Liver (tissue), 9 donors: ENCODE measurements around the gene ANKRD11. TPM values are rescaled to one million over a fixed set of nuclear protein-coding genes. Genes with fewer than 3 reads are reported as not detected.

ENCODE experiments used
- DNase-seq: peaks from one replicate; pipeline ENCODE4 v3.0.0-alpha.2; 2017; ENCODE audit warnings: low spot score
- H3K27ac ChIP-seq, 2 donors: one replicate each; pipeline ENCODE4 v1.7.0; 2013; ENCODE audit warnings: inconsistent platforms in 2 of 2, low read length in 2 of 2, control low read depth in 1 of 2, low read depth in 1 of 2, mild to moderate bottlenecking in 1 of 2
- H3K27me3 ChIP-seq, 4 donors: one replicate each; pipeline versions ENCODE4 v1.6.1 to v1.7.0; 2013; ENCODE audit warnings: low read length in 3 of 4, inconsistent platforms in 1 of 4, mild to moderate bottlenecking in 1 of 4, moderate library complexity in 1 of 4; ENCODE audit not compliant: control insufficient read depth in 4 of 4, insufficient read depth in 4 of 4
- H3K36me3 ChIP-seq, 4 donors: one replicate each; pipeline versions ENCODE4 v1.6.1 to v1.7.0; 2013; ENCODE audit warnings: low read length in 3 of 4, mild to moderate bottlenecking in 3 of 4, low read depth in 1 of 4, moderate library complexity in 1 of 4; ENCODE audit not compliant: control insufficient read depth in 4 of 4, insufficient read depth in 3 of 4
- H3K4me1 ChIP-seq, 4 donors: one replicate each; pipeline versions ENCODE4 v1.6.1 to v1.7.0; 2013; ENCODE audit warnings: low read length in 3 of 4, mild to moderate bottlenecking in 3 of 4, moderate library complexity in 1 of 4; ENCODE audit not compliant: control insufficient read depth in 4 of 4, insufficient read depth in 4 of 4
- H3K4me3 ChIP-seq, 3 donors: one replicate each; pipeline versions ENCODE4 v1.6.1 to v1.7.0; 2013; ENCODE audit warnings: low read length in 3 of 3, control low read depth in 1 of 3, low read depth in 1 of 3, mild to moderate bottlenecking in 1 of 3
- H3K9ac ChIP-seq, 2 donors: one replicate each; pipeline ENCODE4 v1.7.0; 2013; ENCODE audit warnings: low read length in 2 of 2, mild to moderate bottlenecking in 2 of 2, moderate library complexity in 2 of 2, control low read depth in 1 of 2, low read depth in 1 of 2
- H3K9me3 ChIP-seq, 4 donors: one replicate each; pipeline versions ENCODE4 v1.6.1 to v1.7.0; 2013; ENCODE audit warnings: low read length in 3 of 4; ENCODE audit not compliant: control insufficient read depth in 4 of 4
- CTCF ChIP-seq: fragments of 150-350 bp; IDR thresholded peaks from 2 replicates; pipeline ENCODE4 v1.5.1; 2017; ENCODE audit warnings: improper control_type of control experiment, low read depth, low read length; ENCODE audit not compliant: missing input control
- EGR1 ChIP-seq, 2 donors: IDR thresholded peaks; 2 replicates each; pipeline ENCODE4 v1.6.1; 2016 to 2018; ENCODE audit warnings: antibody characterized with exemption in 2 of 2, low read depth in 2 of 2
- FOXA1 ChIP-seq: IDR thresholded peaks from 2 replicates; pipeline ENCODE4 v1.6.1; 2016; ENCODE audit warnings: antibody characterized with exemption
- FOXA2 ChIP-seq: IDR thresholded peaks from 2 replicates; pipeline ENCODE4 v1.6.1; 2016; ENCODE audit warnings: antibody characterized with exemption
- GABPA ChIP-seq, 2 donors: IDR thresholded peaks in 1 of 2; conservative IDR thresholded peaks in 1 of 2; 2 replicates each; pipeline ENCODE4 v1.6.1; 2016; ENCODE audit warnings: antibody characterized with exemption in 2 of 2, mild to moderate bottlenecking in 1 of 2, moderate library complexity in 1 of 2
- HNF4A ChIP-seq, 2 donors: conservative IDR thresholded peaks; 2 replicates each; pipeline ENCODE4 v1.6.1; 2016; ENCODE audit warnings: antibody characterized with exemption in 2 of 2, mild to moderate bottlenecking in 2 of 2
- HNF4G ChIP-seq: IDR thresholded peaks from 2 replicates; pipeline ENCODE4 v1.6.1; 2016; ENCODE audit warnings: antibody characterized with exemption
- JUND ChIP-seq, 2 donors: IDR thresholded peaks; 2 replicates each; pipeline ENCODE4 v1.6.1; 2016; ENCODE audit warnings: antibody characterized with exemption in 2 of 2
- NR2F2 ChIP-seq: IDR thresholded peaks from 2 replicates; pipeline ENCODE4 v1.6.1; 2016; ENCODE audit warnings: antibody characterized with exemption
- RAD21 ChIP-seq, 2 donors: IDR thresholded peaks; 2 replicates each; pipeline ENCODE4 v1.6.1; 2016; ENCODE audit warnings: antibody characterized with exemption in 2 of 2, mild to moderate bottlenecking in 2 of 2
- RXRA ChIP-seq, 2 donors: IDR thresholded peaks; 2 replicates each; pipeline ENCODE4 v1.6.1; 2017 to 2018; ENCODE audit warnings: antibody characterized with exemption in 2 of 2, mild to moderate bottlenecking in 1 of 2
- SP1 ChIP-seq: IDR thresholded peaks from 2 replicates; pipeline ENCODE4 v1.6.1; 2018; ENCODE audit warnings: antibody characterized with exemption, mild to moderate bottlenecking
- TAF1 ChIP-seq: conservative IDR thresholded peaks from 2 replicates; pipeline ENCODE4 v1.6.1; 2016; ENCODE audit warnings: antibody characterized with exemption, mild to moderate bottlenecking
- YY1 ChIP-seq: IDR thresholded peaks from 2 replicates; pipeline ENCODE4 v1.6.1; 2016; ENCODE audit warnings: antibody characterized with exemption, mild to moderate bottlenecking
- WGBS: extraction: QIAGEN DNeasy Blood & Tissue Kit; methylation state at CpG from one replicate; pipeline ENCODE4 v1.1.7; 2013; 5-methylcytosine and 5-hydroxymethylcytosine counted together
- polyA plus RNA-seq, 2 donors: library from polyadenylated mRNA; stranded (reverse) in 1 of 2; unstranded in 1 of 2; fragments of 200-250 nt in 1 of 2; fragments of >200 nt in 1 of 2; fragmentation: Nextera tagmentation in 1 of 2; extraction: Ambion mirVana in 1 of 2; gene quantifications; one replicate each; pipeline versions ENCODE4 v1.2.1 to v1.2.3, GENCODE V29; 2013 to 2015
- total RNA-seq, 2 donors: library from RNA; depleted of rRNA; stranded (reverse); fragments of >200 nt; gene quantifications; one replicate each; pipeline ENCODE4 v1.2.3, GENCODE V29; 2014
- TF ChIP-seq, protein P1 (sequence below): IDR thresholded peaks from 2 replicates; pipeline ENCODE4 v1.6.1; 2016; ENCODE audit warnings: antibody characterized with exemption, mild to moderate bottlenecking
- TF ChIP-seq, protein P2 (sequence below): IDR thresholded peaks from 2 replicates; pipeline ENCODE4 v1.6.1; 2016; ENCODE audit warnings: antibody characterized with exemption
- TF ChIP-seq, protein P3 (sequence below): IDR thresholded peaks from 2 replicates; pipeline ENCODE4 v1.6.1; 2016; ENCODE audit warnings: antibody characterized with exemption
- donor health status: healthy.
- donor health status: healthy.
- donor health status: healthy.
- donor health status: healthy.
- donor health status: healthy.

Gene ANKRD11
- total and polyA plus RNA-seq, 4 donors: 16.3 to 55.1 (median 28.0) TPM

DNA sequence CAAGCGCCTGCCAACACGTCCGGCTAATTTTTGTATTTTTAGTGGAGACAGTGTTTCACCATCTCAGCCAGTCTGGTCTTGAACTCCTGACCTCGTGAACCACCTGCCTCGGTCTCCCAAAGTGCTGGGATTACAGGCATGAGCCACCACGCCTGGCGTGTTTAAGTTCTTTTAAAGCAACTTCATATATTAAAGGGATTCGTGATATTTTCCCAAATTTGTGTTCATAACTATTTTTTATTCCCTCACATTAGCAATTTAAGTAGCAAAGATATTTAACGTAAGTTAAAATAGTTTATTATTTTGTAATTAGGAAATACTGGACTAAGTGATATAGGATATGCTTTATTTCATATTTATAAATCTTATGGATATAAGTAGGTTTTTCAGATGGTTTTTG is 22.1 kb upstream of the ANKRD11 start:
- H3K27ac ChIP-seq: no peak overlapping the region
- peaks cover under 1 to 17% (median 9%) of the 10 kb centered on the region in 4 donors for H3K4me1 ChIP-seq
- no peak overlapping the region for H3K9ac ChIP-seq
- no peaks in the 10 kb centered on the region for H3K9me3 ChIP-seq
- no peaks in the 10 kb centered on the region for H3K27me3 ChIP-seq
- H3K36me3 ChIP-seq: peaks cover 7 to 39% (median 30%) of the 10 kb centered on the region in 4 donors
- no peak overlapping the region for H3K4me3 ChIP-seq
- DNase-seq: no peak
- TF ChIP-seq RAD21 (IDR thresholded peaks at IDR 0.05): no peak
- TF ChIP-seq, protein P1, sequence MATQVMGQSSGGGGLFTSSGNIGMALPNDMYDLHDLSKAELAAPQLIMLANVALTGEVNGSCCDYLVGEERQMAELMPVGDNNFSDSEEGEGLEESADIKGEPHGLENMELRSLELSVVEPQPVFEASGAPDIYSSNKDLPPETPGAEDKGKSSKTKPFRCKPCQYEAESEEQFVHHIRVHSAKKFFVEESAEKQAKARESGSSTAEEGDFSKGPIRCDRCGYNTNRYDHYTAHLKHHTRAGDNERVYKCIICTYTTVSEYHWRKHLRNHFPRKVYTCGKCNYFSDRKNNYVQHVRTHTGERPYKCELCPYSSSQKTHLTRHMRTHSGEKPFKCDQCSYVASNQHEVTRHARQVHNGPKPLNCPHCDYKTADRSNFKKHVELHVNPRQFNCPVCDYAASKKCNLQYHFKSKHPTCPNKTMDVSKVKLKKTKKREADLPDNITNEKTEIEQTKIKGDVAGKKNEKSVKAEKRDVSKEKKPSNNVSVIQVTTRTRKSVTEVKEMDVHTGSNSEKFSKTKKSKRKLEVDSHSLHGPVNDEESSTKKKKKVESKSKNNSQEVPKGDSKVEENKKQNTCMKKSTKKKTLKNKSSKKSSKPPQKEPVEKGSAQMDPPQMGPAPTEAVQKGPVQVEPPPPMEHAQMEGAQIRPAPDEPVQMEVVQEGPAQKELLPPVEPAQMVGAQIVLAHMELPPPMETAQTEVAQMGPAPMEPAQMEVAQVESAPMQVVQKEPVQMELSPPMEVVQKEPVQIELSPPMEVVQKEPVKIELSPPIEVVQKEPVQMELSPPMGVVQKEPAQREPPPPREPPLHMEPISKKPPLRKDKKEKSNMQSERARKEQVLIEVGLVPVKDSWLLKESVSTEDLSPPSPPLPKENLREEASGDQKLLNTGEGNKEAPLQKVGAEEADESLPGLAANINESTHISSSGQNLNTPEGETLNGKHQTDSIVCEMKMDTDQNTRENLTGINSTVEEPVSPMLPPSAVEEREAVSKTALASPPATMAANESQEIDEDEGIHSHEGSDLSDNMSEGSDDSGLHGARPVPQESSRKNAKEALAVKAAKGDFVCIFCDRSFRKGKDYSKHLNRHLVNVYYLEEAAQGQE: no peak
- no peak for TF ChIP-seq EGR1 (IDR thresholded peaks at IDR 0.05; ENCODE audit: low read depth in 2 of 2)
- TF ChIP-seq, protein P2, sequence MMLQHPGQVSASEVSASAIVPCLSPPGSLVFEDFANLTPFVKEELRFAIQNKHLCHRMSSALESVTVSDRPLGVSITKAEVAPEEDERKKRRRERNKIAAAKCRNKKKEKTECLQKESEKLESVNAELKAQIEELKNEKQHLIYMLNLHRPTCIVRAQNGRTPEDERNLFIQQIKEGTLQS: no peak
- no peak for TF ChIP-seq RXRA (IDR thresholded peaks at IDR 0.05)
- no peak for TF ChIP-seq NR2F2
- no peak for TF ChIP-seq HNF4A (conservative IDR thresholded peaks at IDR 0.05)
- no peak for TF ChIP-seq FOXA2
- no peak for TF ChIP-seq SP1
- TF ChIP-seq CTCF: no peak
- no peak for TF ChIP-seq YY1
- TF ChIP-seq JUND (IDR thresholded peaks at IDR 0.05): no peak
- no peak for TF ChIP-seq TAF1
- no peak for TF ChIP-seq FOXA1
- no peak for TF ChIP-seq GABPA (IDR thresholded peaks at IDR 0.05 in 1 of 2, conservative IDR thresholded peaks at IDR 0.05 in 1 of 2)
- WGBS: 95% methylated on average over 9 of the region's 9 CpGs

- Histone ChIP-seq H3K4me1 (peaks cover 6 to 25% (median 16%) of the 10 kb centered on the region in 4 donors), H3K4me3 (no peak overlapping the region), H3K27ac (no peak overlapping the region), H3K36me3 (peaks cover 7 to 30% (median 26%) of the 10 kb centered on the region in 4 donors), H3K9me3 (no peaks in the 10 kb centered on the region), H3K9ac (no peak overlapping the region), H3K27me3 (no peaks in the 10 kb centered on the region)
- DNase-seq: no peak
- WGBS: 82% methylated on average over 8 of the region's 8 CpGs
- no peak for TF ChIP-seq JUND (IDR thresholded peaks at IDR 0.05)
- no peak for TF ChIP-seq FOXA1
- TF ChIP-seq, protein P3, sequence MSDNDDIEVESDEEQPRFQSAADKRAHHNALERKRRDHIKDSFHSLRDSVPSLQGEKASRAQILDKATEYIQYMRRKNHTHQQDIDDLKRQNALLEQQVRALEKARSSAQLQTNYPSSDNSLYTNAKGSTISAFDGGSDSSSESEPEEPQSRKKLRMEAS: no peak
- TF ChIP-seq HNF4G: no peak
- TF ChIP-seq SP1: no peak
- no peak for TF ChIP-seq TAF1
- no peak for TF ChIP-seq CTCF
These were observed 21.0 kb upstream of the ANKRD11 start for GRCh38 chr16:89511374-89511773.
